GM21447 (cell line): ENCODE measurements around the gene TNFRSF6B.

Experiments
- ATAC-seq: cut with Tn5 transposase; IDR thresholded peaks from one replicate; pipeline ENCODE4 v1.9.1; 2021; ENCODE audit not compliant: unreplicated experiment

The TNFRSF6B gene

DNA sequence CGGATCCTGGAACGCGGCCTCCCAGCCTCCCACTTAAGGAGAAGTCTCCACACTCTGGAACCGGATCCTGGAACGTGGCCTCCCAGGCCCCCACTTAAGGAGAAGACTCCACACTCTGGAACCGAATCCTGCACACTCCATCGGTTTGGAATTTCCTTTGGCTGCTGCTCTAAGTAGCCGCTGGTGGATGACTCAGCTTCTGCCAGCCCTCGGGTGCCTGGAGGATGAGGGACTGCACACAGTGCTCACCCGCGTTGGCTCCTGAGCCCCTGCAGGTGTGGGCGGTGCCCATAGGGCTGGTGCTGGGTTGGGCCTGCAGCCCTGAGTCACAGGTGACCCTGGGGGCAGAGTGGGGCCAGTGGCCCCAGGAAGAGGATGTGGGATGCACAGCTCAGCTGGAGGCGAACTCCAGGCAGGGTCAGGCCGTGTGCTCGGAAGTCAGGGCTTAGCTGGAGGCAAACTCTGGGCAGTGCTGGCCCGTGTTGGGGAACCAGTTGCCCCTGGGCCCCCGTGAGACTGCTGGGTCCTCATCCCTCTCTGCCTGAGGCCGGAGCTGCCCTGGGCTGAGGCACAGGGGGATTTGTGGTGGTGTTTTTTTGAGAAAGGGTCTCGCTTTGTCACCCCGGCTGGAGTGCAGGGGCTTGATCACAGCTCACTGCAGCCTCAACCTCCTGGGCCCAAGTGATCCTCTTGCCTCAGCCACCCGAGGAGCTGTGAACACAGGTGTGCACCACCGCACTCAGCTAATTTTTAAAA, 13.9 kb upstream of the TNFRSF6B start:
- no peak for ATAC-seq

DNA sequence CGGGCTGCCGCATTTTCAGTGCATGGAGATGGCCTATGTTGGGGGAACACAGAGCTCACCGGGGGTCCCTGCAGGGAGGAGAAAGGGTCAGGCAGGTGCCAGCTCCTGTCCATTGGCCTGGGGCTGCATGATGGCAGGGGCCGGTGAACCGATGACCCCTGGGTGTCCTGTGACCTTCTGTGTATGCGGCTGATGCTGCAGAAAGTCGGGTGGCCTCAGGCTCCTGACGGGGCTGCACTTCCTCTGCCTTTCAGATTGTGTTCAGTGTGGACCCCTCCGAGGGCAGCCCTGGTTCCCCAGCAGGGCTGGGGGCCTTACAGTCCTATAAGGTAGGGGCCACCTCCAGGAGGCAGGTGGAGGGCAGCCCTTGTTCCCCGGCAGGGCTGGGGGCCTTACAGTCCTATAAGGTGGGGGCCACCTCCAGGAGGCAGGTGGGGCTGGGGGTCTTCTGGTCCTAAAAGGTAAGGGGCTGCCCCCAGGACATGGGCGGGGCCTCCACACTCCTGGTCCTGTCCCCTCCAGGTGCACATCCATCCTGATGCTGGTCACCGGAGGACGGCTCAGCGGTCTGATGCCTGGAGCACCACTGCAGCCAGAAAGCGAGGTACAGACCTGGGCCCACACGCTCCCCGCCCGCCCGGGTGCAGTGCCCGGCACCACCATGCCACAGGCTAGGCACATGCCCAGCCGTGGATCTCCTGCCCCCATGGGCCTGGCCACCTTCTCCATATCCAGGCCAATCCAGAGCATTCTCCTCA, 11.0 kb upstream of the TNFRSF6B start:
- ATAC-seq = no peak

DNA sequence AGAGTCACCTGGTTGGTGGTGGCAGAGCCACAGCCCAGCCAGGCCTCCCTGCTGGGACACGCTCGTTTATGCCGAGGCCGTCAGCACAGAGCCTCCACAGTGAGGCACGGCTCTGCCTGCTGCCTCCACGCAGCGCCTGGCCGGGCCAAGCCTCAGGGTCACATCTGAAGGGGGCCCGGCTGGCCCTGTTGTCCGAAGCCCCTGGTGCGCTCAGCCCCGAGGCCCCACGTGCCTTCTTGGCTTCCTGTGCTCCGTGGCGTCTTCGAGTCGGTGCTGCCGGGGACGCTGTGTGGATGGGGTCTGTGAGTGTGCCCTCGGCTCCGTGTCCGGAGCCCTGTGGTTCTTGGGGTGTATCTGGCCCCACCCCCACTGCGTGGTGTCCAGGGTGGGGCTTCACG, 10.4 kb upstream of the TNFRSF6B start:
- no peak for ATAC-seq

DNA sequence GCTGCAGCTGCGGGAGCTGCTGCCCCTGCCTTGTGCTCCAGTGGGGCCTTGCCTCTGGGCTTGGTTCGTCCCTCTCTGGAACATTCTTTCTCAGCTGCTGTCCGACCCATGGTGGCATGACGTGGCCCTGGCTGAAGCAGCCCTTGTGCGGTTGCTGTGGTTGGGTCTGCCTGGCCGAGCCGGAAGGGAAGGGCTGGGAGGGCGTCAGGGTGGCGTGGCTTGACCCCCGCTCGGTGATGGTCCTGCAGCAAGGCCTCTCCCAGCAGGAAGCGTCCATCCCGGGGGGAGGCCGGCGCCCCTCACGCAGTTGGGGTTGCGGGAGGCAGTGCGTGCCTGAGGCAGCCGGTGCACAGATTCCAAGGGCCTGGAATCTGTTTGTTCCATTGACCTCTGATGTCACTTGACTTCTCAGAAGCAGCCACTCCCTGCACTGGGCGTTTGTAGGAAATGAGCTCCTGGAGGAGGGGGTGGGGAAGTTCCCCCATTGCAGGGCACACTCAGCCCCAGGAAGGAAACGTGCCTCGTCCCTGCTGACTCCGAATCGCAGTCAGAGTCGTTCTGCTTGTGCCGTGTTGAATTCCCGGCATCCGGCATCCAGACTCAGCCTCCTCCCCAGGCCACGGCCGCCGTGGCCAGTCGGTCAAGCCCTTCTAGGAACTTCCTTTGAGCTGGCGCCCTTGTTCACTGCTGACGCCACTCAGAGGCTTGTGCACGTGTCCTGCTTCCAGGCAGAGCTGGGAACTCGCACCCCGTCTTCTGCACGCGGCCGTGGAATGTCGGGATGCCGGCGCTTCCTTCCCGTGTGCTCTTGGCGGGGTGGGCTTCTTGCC, 9.7 kb upstream of the TNFRSF6B start:
- ATAC-seq = no peak

DNA sequence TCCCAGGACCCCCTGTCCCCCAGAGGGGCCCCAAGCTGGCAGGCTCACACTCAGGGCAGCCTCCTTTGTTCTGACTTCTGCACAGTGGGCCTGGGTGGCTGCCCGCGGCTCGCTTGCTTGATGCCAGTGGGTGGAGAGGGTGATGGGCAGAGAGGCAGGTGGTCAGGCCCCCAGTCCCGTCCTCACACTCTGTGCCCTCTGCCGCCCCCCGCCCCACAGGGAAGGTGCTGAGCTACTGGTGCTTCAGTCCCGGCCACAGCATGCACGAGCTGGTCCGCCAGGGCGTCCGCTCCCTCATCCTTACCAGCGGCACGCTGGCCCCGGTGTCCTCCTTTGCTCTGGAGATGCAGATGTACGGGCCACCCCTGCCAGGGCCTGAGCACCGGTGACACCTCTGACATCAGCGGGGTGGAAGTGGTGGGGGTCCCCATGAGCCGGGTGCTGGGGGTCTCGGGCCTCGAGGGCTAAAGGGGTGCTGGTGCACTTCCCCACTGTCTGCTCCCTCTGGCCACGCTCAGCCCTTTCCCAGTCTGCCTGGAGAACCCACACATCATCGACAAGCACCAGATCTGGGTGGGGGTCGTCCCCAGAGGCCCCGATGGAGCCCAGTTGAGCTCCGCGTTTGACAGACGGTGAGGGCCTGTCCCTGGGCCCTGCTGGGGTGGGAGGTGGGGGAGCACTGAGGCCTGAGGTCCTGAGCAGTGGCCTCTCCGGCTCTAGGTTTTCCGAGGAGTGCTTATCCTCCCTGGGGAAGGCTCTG, 8.9 kb upstream of the TNFRSF6B start:
- no peak for ATAC-seq

DNA sequence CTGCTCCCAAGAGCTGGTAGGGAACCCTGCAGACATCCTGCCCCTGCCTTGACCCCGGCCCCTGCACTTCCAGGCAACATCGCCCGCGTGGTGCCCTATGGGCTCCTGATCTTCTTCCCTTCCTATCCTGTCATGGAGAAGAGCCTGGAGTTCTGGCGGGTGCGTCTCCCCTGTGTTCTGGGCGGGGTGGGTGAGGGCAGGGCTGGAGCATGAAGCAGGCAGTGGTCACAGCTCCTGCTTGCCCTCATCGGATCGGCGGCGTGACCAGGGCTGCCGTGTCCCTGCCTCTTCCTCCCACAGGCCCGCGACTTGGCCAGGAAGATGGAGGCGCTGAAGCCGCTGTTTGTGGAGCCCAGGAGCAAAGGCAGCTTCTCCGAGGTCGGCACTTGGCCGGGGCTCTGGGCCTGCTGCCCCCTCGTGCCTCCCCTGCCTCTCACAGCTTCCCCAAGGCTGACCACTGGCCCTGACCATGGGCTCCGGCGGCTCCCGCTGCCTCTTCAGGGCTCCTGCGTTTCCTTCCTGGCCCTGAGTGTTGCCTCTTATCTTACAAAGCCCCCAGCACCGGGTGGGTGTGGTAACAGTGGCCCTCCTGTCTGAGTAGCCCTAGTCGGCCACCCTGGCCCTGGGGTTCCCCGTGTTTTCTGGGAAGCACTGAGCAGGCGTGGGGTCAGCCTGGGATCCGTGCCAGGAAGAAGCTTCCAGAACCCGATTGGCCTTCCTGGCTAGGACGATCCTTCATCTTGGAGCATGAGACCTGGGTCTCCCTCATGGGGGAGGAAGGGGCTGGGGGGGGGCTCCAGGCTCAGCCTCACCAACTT, 8.0 kb upstream of the TNFRSF6B start:
- ATAC-seq = no peak

DNA sequence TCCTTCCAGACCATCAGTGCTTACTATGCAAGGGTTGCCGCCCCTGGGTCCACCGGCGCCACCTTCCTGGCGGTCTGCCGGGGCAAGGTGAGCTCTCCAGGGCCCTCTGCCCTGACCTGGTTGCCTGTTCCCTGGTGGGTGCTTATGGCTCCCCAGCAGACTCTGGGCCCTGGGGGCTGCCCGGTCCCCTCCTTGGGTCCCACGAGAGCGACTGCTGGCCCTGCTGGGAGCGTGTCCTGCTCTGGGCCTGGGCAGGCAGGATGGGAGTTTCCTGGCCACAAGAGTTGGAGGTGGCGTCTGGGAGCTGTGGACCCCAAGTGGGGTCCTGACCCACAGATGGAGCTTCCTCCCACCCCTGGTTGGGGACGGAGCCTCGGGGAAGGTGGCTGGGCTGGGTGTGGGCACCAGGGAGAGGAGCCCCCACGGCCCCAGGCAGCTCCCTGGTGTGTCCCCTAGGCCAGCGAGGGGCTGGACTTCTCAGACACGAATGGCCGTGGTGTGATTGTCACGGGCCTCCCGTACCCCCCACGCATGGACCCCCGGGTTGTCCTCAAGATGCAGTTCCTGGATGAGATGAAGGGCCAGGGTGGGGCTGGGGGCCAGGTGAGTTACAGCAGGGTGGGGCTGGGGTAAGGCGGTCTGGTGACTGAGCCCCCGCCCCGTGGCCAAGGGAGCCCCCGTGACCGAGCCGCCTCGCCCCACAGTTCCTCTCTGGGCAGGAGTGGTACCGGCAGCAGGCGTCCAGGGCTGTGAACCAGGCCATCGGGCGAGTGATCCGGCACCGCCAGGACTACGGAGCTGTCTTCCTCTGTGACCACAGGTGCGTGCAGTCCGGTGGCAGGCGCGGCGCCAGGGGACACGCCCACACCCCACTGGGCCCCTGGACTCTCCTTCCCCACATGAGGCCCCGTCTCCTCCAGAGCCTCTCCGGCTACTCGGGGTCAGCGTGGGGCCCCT, 7.1 kb upstream of the TNFRSF6B start:
- ATAC-seq = no peak

DNA sequence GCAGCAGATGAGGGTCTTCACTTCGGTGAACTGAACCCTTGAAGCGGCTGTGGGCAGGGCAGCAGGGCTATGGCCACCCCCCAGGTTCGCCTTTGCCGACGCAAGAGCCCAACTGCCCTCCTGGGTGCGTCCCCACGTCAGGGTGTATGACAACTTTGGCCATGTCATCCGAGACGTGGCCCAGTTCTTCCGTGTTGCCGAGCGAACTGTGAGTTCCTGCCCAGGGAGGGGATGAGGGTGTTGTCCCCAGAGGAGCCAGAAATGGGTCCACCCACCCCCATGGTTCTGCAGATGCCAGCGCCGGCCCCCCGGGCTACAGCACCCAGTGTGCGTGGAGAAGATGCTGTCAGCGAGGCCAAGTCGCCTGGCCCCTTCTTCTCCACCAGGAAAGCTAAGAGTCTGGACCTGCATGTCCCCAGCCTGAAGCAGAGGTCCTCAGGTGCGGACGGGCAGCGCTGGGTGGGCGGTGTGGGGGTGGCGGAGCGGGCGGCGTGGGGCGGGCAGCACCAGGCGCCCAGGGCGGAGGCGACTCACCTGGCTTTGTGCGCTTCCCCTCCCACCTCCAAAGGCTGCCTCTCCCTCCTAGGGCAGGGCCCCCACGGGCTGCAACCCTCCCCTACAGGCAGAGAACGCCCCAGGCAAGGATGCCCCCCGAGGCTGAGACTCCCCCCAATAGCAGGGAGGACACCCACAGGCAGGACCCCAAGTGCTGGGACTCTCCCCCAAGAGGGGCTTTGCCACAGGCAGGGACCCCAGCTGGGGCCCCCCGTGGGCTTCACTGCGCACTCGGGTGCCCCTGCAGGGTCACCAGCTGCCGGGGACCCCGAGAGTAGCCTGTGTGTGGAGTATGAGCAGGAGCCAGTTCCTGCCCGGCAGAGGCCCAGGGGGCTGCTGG, 6.2 kb upstream of the TNFRSF6B start:
- no peak for ATAC-seq

DNA sequence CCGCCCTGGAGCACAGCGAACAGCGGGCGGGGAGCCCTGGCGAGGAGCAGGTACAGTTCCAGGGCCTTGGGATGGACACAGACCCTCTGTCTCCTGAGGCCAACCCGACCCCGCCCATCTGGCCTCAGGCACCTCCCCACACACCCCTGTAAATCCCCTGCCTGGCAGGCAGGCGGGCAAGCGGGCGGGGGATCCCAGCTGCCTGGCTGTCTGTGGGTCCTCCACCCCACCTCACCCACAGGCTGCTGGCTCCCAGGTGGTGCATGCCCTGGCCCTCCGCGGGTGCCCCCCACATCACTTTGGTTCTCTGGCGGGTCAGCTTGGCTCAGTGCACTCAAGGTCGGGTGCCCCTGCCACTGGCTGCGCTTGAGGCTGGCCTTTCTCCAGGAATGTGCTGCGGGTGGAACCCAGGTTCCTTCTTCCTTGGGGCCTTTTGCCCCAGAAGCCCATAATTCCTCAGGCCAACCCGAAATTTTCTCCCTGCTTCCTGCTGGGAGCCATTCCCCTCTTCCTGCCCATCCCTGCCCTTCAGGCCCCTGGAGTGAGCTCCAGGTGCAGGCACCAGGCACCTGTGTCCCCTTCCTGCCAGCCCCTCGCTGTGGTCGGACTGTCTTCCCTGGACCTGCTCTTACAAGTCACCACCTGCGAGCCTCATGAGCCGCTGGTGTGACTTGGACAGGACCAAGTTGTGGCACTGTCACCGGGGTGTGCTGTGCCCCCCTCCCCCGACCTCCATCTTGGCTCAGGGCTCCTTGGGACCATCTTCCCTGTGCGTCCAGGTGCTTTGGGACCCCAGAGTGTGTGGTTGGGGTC, 5.3 kb upstream of the TNFRSF6B start:
- ATAC-seq = no peak

DNA sequence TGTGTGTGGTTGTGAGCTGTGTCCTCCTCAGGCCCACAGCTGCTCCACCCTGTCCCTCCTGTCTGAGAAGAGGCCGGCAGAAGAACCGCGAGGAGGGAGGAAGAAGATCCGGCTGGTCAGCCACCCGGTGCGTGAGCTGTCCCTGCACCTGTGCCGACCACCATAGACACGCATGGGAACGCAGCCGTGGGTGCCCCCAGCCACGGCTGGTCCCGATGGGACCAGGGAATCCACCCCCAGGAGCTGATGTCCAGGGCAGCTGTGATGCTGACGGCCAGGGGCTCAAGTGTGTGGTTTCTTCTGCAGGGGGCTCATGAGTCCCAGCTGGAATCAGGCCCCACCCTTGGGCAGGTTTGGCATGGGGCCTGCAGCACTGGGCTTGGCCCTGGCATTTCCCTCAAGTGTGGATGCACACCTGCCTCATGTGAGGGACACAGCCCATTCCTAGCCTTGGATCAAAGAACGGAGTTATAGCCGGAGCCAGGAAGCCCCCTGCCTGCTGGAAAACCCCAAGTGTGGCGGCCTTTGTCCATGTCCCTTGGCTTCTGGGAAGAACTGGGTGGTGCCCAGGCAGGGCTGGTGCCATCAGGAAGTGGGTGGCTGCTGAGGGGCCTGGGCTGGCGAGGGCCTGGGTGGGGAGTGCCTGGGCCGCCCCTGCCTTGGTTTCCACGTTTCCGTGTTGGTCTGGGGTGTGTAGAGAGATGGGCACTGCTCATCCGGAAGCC, 4.6 kb upstream of the TNFRSF6B start:
- ATAC-seq = no peak

DNA sequence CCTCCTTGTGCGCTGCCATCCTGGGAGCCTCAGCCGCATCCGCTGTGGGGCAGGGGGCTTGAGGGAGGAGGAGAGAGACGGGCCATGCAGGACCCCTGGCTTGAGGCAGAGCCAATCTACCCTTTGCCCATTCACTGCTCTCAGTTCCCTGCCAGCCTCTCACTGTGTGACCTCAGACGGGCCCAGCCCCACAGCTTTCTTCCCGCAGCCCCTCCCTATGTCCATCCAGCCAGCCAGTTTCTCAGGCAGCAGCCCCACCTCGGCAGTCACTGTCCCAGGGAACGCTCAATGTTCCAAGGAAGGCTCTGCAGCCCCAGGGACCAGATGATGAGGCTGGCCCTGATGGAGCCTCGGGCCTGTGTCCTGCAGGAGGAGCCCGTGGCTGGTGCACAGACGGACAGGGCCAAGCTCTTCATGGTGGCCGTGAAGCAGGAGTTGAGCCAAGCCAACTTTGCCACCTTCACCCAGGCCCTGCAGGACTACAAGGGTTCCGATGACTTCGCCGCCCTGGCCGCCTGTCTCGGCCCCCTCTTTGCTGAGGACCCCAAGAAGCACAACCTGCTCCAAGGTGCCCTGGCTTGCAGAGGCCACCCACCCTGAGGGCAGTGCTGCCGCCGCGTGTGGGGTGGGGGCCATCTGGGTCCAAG, 3.9 kb upstream of the TNFRSF6B start:
- ATAC-seq = no peak

DNA sequence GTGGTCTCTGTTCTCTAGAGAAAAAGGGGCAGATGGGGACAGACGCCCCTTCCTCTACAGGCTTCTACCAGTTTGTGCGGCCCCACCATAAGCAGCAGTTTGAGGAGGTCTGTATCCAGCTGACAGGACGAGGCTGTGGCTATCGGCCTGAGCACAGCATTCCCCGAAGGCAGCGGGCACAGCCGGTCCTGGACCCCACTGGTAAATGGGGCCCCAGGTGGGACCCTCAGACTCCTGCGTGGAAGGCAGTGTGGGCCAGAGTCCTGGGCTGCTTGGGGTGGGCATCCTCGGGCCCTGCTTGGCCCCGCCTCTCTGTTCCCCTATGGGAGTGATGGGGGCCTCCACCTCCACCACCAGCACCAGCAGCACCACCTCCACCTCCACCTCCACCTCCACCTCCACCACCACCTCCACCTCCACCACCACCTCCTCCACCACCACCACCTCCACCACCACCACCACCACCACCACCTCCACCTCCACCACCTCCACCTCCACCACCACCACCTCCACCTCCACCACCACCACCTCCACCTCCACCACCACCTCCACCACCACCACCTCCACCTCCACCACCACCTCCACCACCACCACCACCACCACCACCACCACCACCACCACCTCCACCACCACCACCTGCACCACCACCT, 3.2 kb upstream of the TNFRSF6B start:
- no peak for ATAC-seq

DNA sequence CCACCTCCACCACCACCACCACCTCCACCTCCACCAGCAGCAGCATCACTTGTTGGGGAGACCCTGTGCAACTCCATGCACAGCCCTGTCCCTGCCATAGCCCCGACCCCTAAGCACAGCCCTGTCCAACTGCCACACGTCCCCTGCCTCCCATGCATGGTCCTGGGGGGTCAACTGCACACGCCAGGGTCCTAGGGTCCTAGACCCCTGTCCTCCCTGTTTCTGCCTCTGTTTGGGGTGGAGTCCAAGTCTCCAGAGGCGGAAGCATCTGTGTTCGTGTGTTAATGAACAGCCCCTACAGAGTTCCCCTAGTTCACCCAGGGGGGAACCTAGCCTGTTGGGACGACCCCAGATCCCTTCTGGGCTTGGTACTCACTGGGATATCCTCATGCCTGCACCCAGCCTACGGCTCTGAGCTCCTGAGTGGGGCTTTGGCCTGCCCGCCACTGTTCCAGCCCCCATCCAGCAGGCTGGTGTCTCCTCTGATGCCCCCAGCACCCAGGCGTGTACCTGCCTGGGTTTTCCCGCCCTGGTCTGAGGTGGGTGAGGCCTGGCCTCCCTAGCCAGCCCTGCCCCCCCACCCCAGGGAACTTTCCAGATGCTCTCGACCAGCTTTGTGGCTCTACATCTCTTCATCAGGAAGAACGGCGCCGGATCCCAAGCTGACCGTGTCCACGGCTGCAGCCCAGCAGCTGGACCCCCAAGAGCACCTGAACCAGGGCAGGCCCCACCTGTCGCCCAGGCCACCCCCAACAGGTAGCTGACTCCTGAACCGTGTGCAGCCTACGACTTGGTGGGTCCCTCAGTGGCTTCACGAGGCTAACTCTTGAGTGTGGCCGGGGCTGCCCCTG, 2.5 kb upstream of the TNFRSF6B start:
- no peak for ATAC-seq

DNA sequence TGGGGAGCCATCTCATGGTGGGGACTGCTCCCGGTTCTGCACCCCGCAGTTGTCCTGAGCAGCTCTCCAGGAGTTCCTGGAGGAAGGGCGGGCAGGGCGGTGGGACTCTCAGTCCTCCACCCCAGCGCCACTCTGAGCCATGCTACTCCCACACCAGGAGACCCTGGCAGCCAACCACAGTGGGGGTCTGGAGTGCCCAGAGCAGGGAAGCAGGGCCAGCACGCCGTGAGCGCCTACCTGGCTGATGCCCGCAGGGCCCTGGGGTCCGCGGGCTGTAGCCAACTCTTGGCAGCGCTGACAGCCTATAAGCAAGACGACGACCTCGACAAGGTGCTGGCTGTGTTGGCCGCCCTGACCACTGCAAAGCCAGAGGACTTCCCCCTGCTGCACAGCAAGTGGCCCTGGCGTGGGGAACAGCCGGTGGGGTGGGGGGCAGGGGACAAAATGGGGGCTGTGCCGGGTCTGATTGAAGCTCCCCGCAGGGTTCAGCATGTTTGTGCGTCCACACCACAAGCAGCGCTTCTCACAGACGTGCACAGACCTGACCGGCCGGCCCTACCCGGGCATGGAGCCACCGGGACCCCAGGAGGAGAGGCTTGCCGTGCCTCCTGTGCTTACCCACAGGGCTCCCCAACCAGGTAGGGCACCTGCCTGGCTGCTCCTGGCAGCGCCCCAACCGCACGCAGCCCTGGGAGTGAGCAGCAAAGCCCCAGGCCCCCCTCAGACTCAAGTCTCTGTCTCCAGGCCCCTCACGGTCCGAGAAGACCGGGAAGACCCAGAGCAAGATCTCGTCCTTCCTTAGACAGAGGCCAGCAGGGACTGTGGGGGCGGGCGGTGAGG, 1.6 kb upstream of the TNFRSF6B start:
- no peak for ATAC-seq
